ENCODE measurements around the gene DDX49. TPM values are rescaled to one million over a fixed set of nuclear protein-coding genes. Genes with fewer than 3 reads are reported as not detected.

The DDX49 gene
- total and polyA plus RNA-seq, 2 experiments from 2014 or later = 53.4 to 76.0 TPM

GRCh38 chr19:18910010-18910409 is 9.5 kb upstream of the DDX49 start:
- WGBS, 2 experiments (ENCODE audit: low coverage in 1 of 2, low lambda C conversion rate in 2 of 2, missing lambda C conversion rate in 2 of 2) = 74 to 81% methylated on average over 9 of the region's 10 CpGs
- Histone ChIP-seq H3K79me2 (ENCODE audit: insufficient read depth) (peaks cover 51% of the 10 kb centered on the region), H3K9ac (no peak overlapping the region), H4K20me1 (ENCODE audit: insufficient read depth) (no peaks in the 10 kb centered on the region), H3K27ac (no peak overlapping the region), H2AFZ (no peak overlapping the region), H3K9me2 (ENCODE audit: insufficient read depth) (no peaks in the 10 kb centered on the region), H3K4me1 (ENCODE audit: insufficient read depth) (no peaks in the 10 kb centered on the region), H3K4me3 (no peak overlapping the region), H3K27me3 (replicated peaks; ENCODE audit: insufficient read depth) (no peaks in the 10 kb centered on the region), H3K4me2 (ENCODE audit: unreplicated experiment) (no peak overlapping the region), H3K36me3 (ENCODE audit: low read depth) (no peaks in the 10 kb centered on the region), H3K9me3 (ENCODE audit: low read depth) (no peaks in the 10 kb centered on the region), H3F3A (ENCODE audit: insufficient read depth) (no peaks in the 10 kb centered on the region)
- in situ Hi-C loops (cut with MboI) = no loop called here
- no peak for DNase-seq
- TF ChIP-seq EZH2 (IDR thresholded peaks at IDR 0.05; ENCODE audit: insufficient read depth, poor library complexity, severe bottlenecking) (no peak), EZH2phosphoT487 (IDR thresholded peaks at IDR 0.05; ENCODE audit: insufficient read depth, low read depth) (no peak)

- in situ Hi-C loops (cut with MboI) = no loop called here
- no peak for DNase-seq
- WGBS, 2 experiments (ENCODE audit: low coverage in 1 of 2, low lambda C conversion rate in 2 of 2, missing lambda C conversion rate in 2 of 2) = 95 to 96% methylated on average over 17 to 19 of the region's 19 CpGs
- H2AFZ ChIP-seq = no peak overlapping the region
- no peaks in the 10 kb centered on the region for H3F3A ChIP-seq (ENCODE audit: insufficient read depth)
- no peaks in the 10 kb centered on the region for H3K4me1 ChIP-seq (ENCODE audit: insufficient read depth)
- no peaks in the 10 kb centered on the region for H3K36me3 ChIP-seq (ENCODE audit: low read depth)
- H3K4me3 ChIP-seq = no peak overlapping the region
- H3K9me3 ChIP-seq (ENCODE audit: low read depth) = no peaks in the 10 kb centered on the region
- H3K27ac ChIP-seq = no peak overlapping the region
- H3K79me2 ChIP-seq (ENCODE audit: insufficient read depth) = peaks cover 60% of the 10 kb centered on the region
- no peak overlapping the region for H3K4me2 ChIP-seq (ENCODE audit: unreplicated experiment)
- no peaks in the 10 kb centered on the region for H4K20me1 ChIP-seq (ENCODE audit: insufficient read depth)
- H3K9ac ChIP-seq = no peak overlapping the region
- H3K27me3 ChIP-seq (replicated peaks; ENCODE audit: insufficient read depth) = no peaks in the 10 kb centered on the region
- TF ChIP-seq EZH2 (IDR thresholded peaks at IDR 0.05; ENCODE audit: insufficient read depth, poor library complexity, severe bottlenecking) (no peak), EZH2phosphoT487 (IDR thresholded peaks at IDR 0.05; ENCODE audit: insufficient read depth, low read depth) (no peak)
- no peaks in the 10 kb centered on the region for H3K9me2 ChIP-seq (ENCODE audit: insufficient read depth)
These were observed 8.6 kb upstream of the DDX49 start for GRCh38 chr19:18910801-18911436.

GRCh38 chr19:18912933-18913332 is 6.6 kb upstream of the DDX49 start:
- H3K9ac ChIP-seq = no peak overlapping the region
- H3K4me1 ChIP-seq (ENCODE audit: insufficient read depth) = peaks cover 9% of the 10 kb centered on the region
- H3K79me2 ChIP-seq (ENCODE audit: insufficient read depth) = peaks cover 80% of the 10 kb centered on the region
- no peak overlapping the region for H2AFZ ChIP-seq
- no peak overlapping the region for H3K4me3 ChIP-seq
- no peaks in the 10 kb centered on the region for H3K9me3 ChIP-seq (ENCODE audit: low read depth)
- no peak for DNase-seq
- WGBS, 2 experiments (ENCODE audit: low coverage in 1 of 2, low lambda C conversion rate in 2 of 2, missing lambda C conversion rate in 2 of 2) = 90 to 95% methylated on average over 11 to 14 of the region's 14 CpGs
- TF ChIP-seq EZH2 (IDR thresholded peaks at IDR 0.05; ENCODE audit: insufficient read depth, poor library complexity, severe bottlenecking) = no peak
- no peaks in the 10 kb centered on the region for H4K20me1 ChIP-seq (ENCODE audit: insufficient read depth)
- no peak overlapping the region for H3K27ac ChIP-seq
- in situ Hi-C loops (cut with MboI) = no loop called here
- H3F3A ChIP-seq (ENCODE audit: insufficient read depth) = peaks cover under 1% of the 10 kb centered on the region; the same call in 1 of the 2 replicates
- no peak overlapping the region for H3K4me2 ChIP-seq (ENCODE audit: unreplicated experiment)
- no peaks in the 10 kb centered on the region for H3K27me3 ChIP-seq (replicated peaks; ENCODE audit: insufficient read depth)
- no peaks in the 10 kb centered on the region for H3K9me2 ChIP-seq (ENCODE audit: insufficient read depth)
- no peaks in the 10 kb centered on the region for H3K36me3 ChIP-seq (ENCODE audit: low read depth)

- no peaks in the 10 kb centered on the region for H3K9me3 ChIP-seq (ENCODE audit: low read depth)
- no peak overlapping the region for H3K9ac ChIP-seq
- H2AFZ ChIP-seq = no peak overlapping the region
- in situ Hi-C loops (cut with MboI) = no loop called here
- no peak for TF ChIP-seq EZH2 (IDR thresholded peaks at IDR 0.05; ENCODE audit: insufficient read depth, poor library complexity, severe bottlenecking)
- TF ChIP-seq EZH2phosphoT487 (IDR thresholded peaks at IDR 0.05; ENCODE audit: insufficient read depth, low read depth) = no peak
- H3K27me3 ChIP-seq (replicated peaks; ENCODE audit: insufficient read depth) = no peaks in the 10 kb centered on the region
- no peak for DNase-seq
- H3K4me3 ChIP-seq = no peak overlapping the region
- no peak overlapping the region for H3K4me2 ChIP-seq (ENCODE audit: unreplicated experiment)
- H3K9me2 ChIP-seq (ENCODE audit: insufficient read depth) = no peaks in the 10 kb centered on the region
- H3K27ac ChIP-seq = no peak overlapping the region
- 84 to 94% methylated on average over 5 of the region's 5 CpGs for WGBS, 2 experiments (ENCODE audit: low coverage in 1 of 2, low lambda C conversion rate in 2 of 2, missing lambda C conversion rate in 2 of 2)
- peaks cover 86% of the 10 kb centered on the region for H3K79me2 ChIP-seq (ENCODE audit: insufficient read depth)
- peaks cover 6% of the 10 kb centered on the region; the same call in 1 of the 2 replicates for H3F3A ChIP-seq (ENCODE audit: insufficient read depth)
- H3K4me1 ChIP-seq (ENCODE audit: insufficient read depth) = peaks cover 11% of the 10 kb centered on the region
- no peaks in the 10 kb centered on the region for H3K36me3 ChIP-seq (ENCODE audit: low read depth)
- no peaks in the 10 kb centered on the region for H4K20me1 ChIP-seq (ENCODE audit: insufficient read depth)
These were observed 6.0 kb upstream of the DDX49 start for GRCh38 chr19:18913466-18913865.

Measured in GM23248 (cell line).